HepG2 (cell line): Measurements from ENCODE around the gene LYRM2. TPM values are rescaled to one million over a fixed set of nuclear protein-coding genes. Genes with fewer than 3 reads are reported as not detected.

ENCODE experiments used
- ATAC-seq: fragments of 200-7000 bp; cut with Tn5 transposase; 3 replicates; pipeline ENCODE4 v1.9.1; 2020; ENCODE audit warnings: mild to moderate bottlenecking, moderate library complexity
- BruUV-seq: library from RNA; stranded (reverse); fragments of 400-500 nt; replicated peaks from 2 replicates; lab custom pipeline; 2021; lab: Mats Ljungman, UMichigan
- CTCF ChIA-PET: fragments of 300-600 bp; formaldehyde crosslinking; extraction: SDS; loops from one replicate; lab custom pipeline; 2021; ENCODE audit warnings: low total read pairs, inconsistent platforms, low intra/inter-chr PET ratio; lab: Yijun Ruan, JAX
- POLR2A ChIA-PET: fragments of 350-600 bp; sonication (Branson Sonifier 250); formaldehyde crosslinking; loops from one replicate; lab custom pipeline; 2020; ENCODE audit warnings: antibody characterized with exemption, inconsistent platforms; lab: Yijun Ruan, JAX
- DNase-seq: peaks from one replicate; pipeline ENCODE4 v3.0.0-alpha.2; 2015; ENCODE audit warnings: low spot score
- FAIRE-seq: peaks from 3 replicates; lab custom pipeline; 2011; peaks lifted over from hg19 to GRCh38; lab: Jason Lieb, UNC
- H2AFZ ChIP-seq: one replicate; pipeline ENCODE4 v1.6.1; 2011; ENCODE audit warnings: low read length, inconsistent platforms
- H3K27ac ChIP-seq: fragments of 300-600 bp; 3 replicates; pipeline ENCODE4 v1.8.0; 2011; ENCODE audit warnings: mixed run types, mild to moderate bottlenecking, mixed read lengths, low read length, inconsistent platforms; ENCODE audit not compliant: insufficient read depth; ENCODE audit errors: extremely low read length
- H3K27me3 ChIP-seq, 2 experiments: fragments of 200-600 bp in 1 of 2; 2 replicates in 1 of 2; 3 replicates in 1 of 2; pipeline versions ENCODE4 v1.6.0 to v1.8.0; 2011; ENCODE audit warnings: low read length in 2 of 2, mild to moderate bottlenecking in 2 of 2, moderate library complexity in 2 of 2, inconsistent platforms in 1 of 2; ENCODE audit not compliant: insufficient read depth in 2 of 2, control insufficient read depth in 1 of 2
- H3K36me3 ChIP-seq, 2 experiments: fragments of 200-600 bp in 1 of 2; replicated peaks in 1 of 2; 2 replicates in 1 of 2; 3 replicates in 1 of 2; pipeline versions ENCODE4 v1.5.1 to v1.8.0; 2011; ENCODE audit warnings: low read length in 2 of 2, inconsistent platforms in 1 of 2; ENCODE audit not compliant: insufficient read depth in 2 of 2, control insufficient read depth in 1 of 2
- H3K4me1 ChIP-seq: 2 replicates; pipeline ENCODE4 v1.5.1; 2012; ENCODE audit warnings: low read length, inconsistent platforms; ENCODE audit not compliant: insufficient read depth
- H3K4me2 ChIP-seq: 2 replicates; pipeline ENCODE4 v1.6.0; 2011; ENCODE audit warnings: low read depth, low read length, inconsistent platforms
- H3K4me3 ChIP-seq, 3 experiments: fragments of 200-600 bp in 1 of 3; sonication (generic), shearing (Covaris generic) in 1 of 3; replicated peaks in 1 of 3; 2 replicates each; pipeline ENCODE4 v1.5.1; 2011 to 2016; ENCODE audit warnings: low read length in 3 of 3, inconsistent platforms in 2 of 3, low read depth in 2 of 3, mild to moderate bottlenecking in 2 of 3, control low read depth in 1 of 3, mixed read lengths in 1 of 3; ENCODE audit not compliant: insufficient read depth in 1 of 3
- H3K79me2 ChIP-seq: one replicate; pipeline ENCODE4 v1.6.1; 2011; ENCODE audit warnings: low read length, inconsistent platforms; ENCODE audit not compliant: insufficient read depth
- H3K9ac ChIP-seq: 2 replicates; pipeline ENCODE4 v1.6.0; 2011; ENCODE audit warnings: mild to moderate bottlenecking, low read depth, low read length, inconsistent platforms; ENCODE audit not compliant: insufficient read depth
- H3K9me3 ChIP-seq: 2 replicates; pipeline ENCODE4 v1.5.1; 2012; ENCODE audit warnings: mild to moderate bottlenecking, low read length
- H4K20me1 ChIP-seq: 2 replicates; pipeline ENCODE4 v1.6.0; 2011; ENCODE audit warnings: inconsistent platforms, mild to moderate bottlenecking, low read length, moderate library complexity; ENCODE audit not compliant: insufficient read depth
- FOXP4 ChIP-seq: sonication (generic); formaldehyde crosslinking; IDR thresholded peaks from 2 replicates; pipeline ENCODE4 v1.4.0; 2020; ENCODE audit warnings: missing genetic modification reagents
- JARID2 ChIP-seq: sonication (generic); formaldehyde crosslinking; IDR thresholded peaks from 2 replicates; pipeline ENCODE4 v1.8.1; 2023; ENCODE audit warnings: missing genetic modification reagents, inconsistent platforms; ENCODE audit not compliant: insufficient replicate concordance
- SPEN ChIP-seq: sonication (generic); formaldehyde crosslinking; IDR thresholded peaks from 2 replicates; pipeline ENCODE4 v1.5.1; 2020; ENCODE audit warnings: low read depth, mild to moderate bottlenecking, missing genetic modification reagents
- THRA ChIP-seq: sonication (generic); formaldehyde crosslinking; IDR thresholded peaks from 2 replicates; pipeline ENCODE4 v1.4.0; 2020; ENCODE audit warnings: missing genetic modification reagents, borderline replicate concordance
- TRAFD1 ChIP-seq: sonication (generic); formaldehyde crosslinking; IDR thresholded peaks from 2 replicates; pipeline ENCODE4 v1.5.1; 2020; ENCODE audit warnings: missing genetic modification reagents, mild to moderate bottlenecking, borderline replicate concordance
- XRCC5 ChIP-seq: fragments of 200-400 bp; formaldehyde crosslinking; optimal IDR thresholded peaks from 2 replicates; pipeline ENCODE3; 2017; ENCODE audit warnings: mild to moderate bottlenecking, low read length
- ZFY ChIP-seq: sonication (generic); formaldehyde crosslinking; IDR thresholded peaks from 2 replicates; pipeline ENCODE4 v1.4.0; 2020; ENCODE audit warnings: missing genetic modification reagents
- ZNF142 ChIP-seq: sonication (generic); formaldehyde crosslinking; IDR thresholded peaks from 2 replicates; pipeline ENCODE4 v1.4.0; 2020; ENCODE audit warnings: missing genetic modification reagents
- ZNF180 ChIP-seq: sonication (generic); formaldehyde crosslinking; IDR thresholded peaks from 2 replicates; pipeline ENCODE4 v1.4.0; 2020; ENCODE audit warnings: low read depth, missing genetic modification reagents, borderline replicate concordance
- ZNF33A ChIP-seq: sonication (generic); formaldehyde crosslinking; IDR thresholded peaks from 2 replicates; pipeline ENCODE4 v1.5.1; 2020; ENCODE audit warnings: missing genetic modification reagents, mild to moderate bottlenecking, moderate library complexity, borderline replicate concordance
- ZNF616 ChIP-seq: sonication (generic); formaldehyde crosslinking; IDR thresholded peaks from 2 replicates; pipeline ENCODE4 v1.5.0; 2020; ENCODE audit warnings: low read depth, mild to moderate bottlenecking, missing genetic modification reagents
- ZNF781 ChIP-seq: sonication (generic); formaldehyde crosslinking; IDR thresholded peaks from 2 replicates; pipeline ENCODE4 v1.5.1; 2020; ENCODE audit warnings: borderline replicate concordance, mild to moderate bottlenecking, missing genetic modification reagents; ENCODE audit errors: not compliant biosample characterization
- WGBS: methylation state at CpG from one replicate; pipeline ENCODE4 v1.1.6; 2017; ENCODE audit warnings: low lambda C conversion rate; 5-methylcytosine and 5-hydroxymethylcytosine counted together
- in situ Hi-C: cut with HindIII; loops from 2 replicates; pipeline ENCODE4 v1.10.0; 2017; ENCODE audit warnings: low pct_unique_long_range_greater_than_20kb; ENCODE audit not compliant: extremely low pct_ligation_motif_present
- intact Hi-C: fragments of 100-400 bp; cut with micrococcal nuclease; formaldehyde crosslinking; loops from one replicate; pipeline ENCODE4 v1.10.0; 2022; ENCODE audit not compliant: unreplicated experiment
- polyA plus RNA-seq, 8 experiments: library from polyadenylated mRNA; depleted of rRNA in 3 of 8; stranded (reverse) in 7 of 8; unstranded in 1 of 8; fragments of >200 nt; fragmentation: Illumina TruSeq in 4 of 8; extraction: Trizol in 4 of 8; gene quantifications; 2 replicates each; pipeline versions ENCODE4 v1.2.1 to v1.2.3, GENCODE V29; 2011 to 2016; ENCODE audit warnings: low read depth in 4 of 8, missing spikeins in 1 of 8, mixed read lengths in 1 of 8; ENCODE audit not compliant: insufficient read depth in 1 of 8
- total RNA-seq, 5 experiments: library from RNA; depleted of rRNA; stranded (reverse); fragments of >200 nt; fragmentation: Illumina TruSeq; extraction: Trizol; gene quantifications; 2 replicates each; pipeline ENCODE4 v1.2.3, GENCODE V29; 2016; ENCODE audit warnings: low read depth in 1 of 5

The LYRM2 gene
- total and polyA plus RNA-seq, 2 of the 13 experiments (the other 11 are each of a cell fraction or from before 2014, with no cell fraction given), result 17.8 to 32.6 TPM

- no peak for TF ChIP-seq ZNF781
- TF ChIP-seq ZNF142 (CRISPR knock-in tag), result no peak
- no peak for TF ChIP-seq ZNF180 (CRISPR knock-in tag)
- TF ChIP-seq ZNF33A (CRISPR knock-in tag), result no peak
- TF ChIP-seq ZFY (CRISPR knock-in tag), result no peak
- TF ChIP-seq, all 625 proteins: peak for 0
Observed at GRCh38 chr6:89685311-89685710, 46.8 kb upstream of the LYRM2 start (continued).

GRCh38 chr6:89682991-89683390 is 44.4 kb upstream of the LYRM2 start:
- Histone ChIP-seq H4K20me1 (no peaks in the 10 kb centered on the region), H3K9ac (no peak overlapping the region), H3K4me2 (no peak overlapping the region), H3K27me3 (no peaks in the 10 kb centered on the region), H3K4me3 (no peak overlapping the region), H3K36me3 (peaks cover 46 to 85% of the 10 kb centered on the region in 2 experiments), H3K9me3 (no peaks in the 10 kb centered on the region), H2AFZ (no peak overlapping the region), H3K27ac (no peak overlapping the region), H3K79me2 (no peaks in the 10 kb centered on the region), H3K4me1 (no peaks in the 10 kb centered on the region)
- FAIRE-seq (no peak), ATAC-seq (no peak), DNase-seq (no peak)
- ChIA-PET POLR2A (no interaction called here), CTCF (no interaction called here)
- in situ Hi-C loops, result no loop called here
- intact Hi-C loops, result no loop called here
- WGBS, result 100% methylated on average over 1 of the region's 1 CpG
- no TSS peak for BruUV-seq
- TF ChIP-seq SPEN, result no peak
- no peak for TF ChIP-seq TRAFD1 (CRISPR knock-in tag)
- no peak for TF ChIP-seq FOXP4 (CRISPR knock-in tag)
- TF ChIP-seq JARID2 (CRISPR knock-in tag), result no peak
- TF ChIP-seq THRA (CRISPR knock-in tag), result no peak
- no peak for TF ChIP-seq XRCC5
- no peak for TF ChIP-seq ZNF616 (CRISPR knock-in tag)
